ENCODE results near the gene AATF.

GRCh38 chr17:36944553-36944952 is 4.2 kb upstream of the AATF start:
- TF ChIP-seq, protein P1, sequence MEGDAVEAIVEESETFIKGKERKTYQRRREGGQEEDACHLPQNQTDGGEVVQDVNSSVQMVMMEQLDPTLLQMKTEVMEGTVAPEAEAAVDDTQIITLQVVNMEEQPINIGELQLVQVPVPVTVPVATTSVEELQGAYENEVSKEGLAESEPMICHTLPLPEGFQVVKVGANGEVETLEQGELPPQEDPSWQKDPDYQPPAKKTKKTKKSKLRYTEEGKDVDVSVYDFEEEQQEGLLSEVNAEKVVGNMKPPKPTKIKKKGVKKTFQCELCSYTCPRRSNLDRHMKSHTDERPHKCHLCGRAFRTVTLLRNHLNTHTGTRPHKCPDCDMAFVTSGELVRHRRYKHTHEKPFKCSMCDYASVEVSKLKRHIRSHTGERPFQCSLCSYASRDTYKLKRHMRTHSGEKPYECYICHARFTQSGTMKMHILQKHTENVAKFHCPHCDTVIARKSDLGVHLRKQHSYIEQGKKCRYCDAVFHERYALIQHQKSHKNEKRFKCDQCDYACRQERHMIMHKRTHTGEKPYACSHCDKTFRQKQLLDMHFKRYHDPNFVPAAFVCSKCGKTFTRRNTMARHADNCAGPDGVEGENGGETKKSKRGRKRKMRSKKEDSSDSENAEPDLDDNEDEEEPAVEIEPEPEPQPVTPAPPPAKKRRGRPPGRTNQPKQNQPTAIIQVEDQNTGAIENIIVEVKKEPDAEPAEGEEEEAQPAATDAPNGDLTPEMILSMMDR (IDR thresholded peaks at IDR 0.05): no peak
- no peak for TF ChIP-seq ATF2 (CRISPR knock-in tag; IDR thresholded peaks at IDR 0.05; ENCODE audit: borderline replicate concordance, low read depth)
- TF ChIP-seq, protein P2, sequence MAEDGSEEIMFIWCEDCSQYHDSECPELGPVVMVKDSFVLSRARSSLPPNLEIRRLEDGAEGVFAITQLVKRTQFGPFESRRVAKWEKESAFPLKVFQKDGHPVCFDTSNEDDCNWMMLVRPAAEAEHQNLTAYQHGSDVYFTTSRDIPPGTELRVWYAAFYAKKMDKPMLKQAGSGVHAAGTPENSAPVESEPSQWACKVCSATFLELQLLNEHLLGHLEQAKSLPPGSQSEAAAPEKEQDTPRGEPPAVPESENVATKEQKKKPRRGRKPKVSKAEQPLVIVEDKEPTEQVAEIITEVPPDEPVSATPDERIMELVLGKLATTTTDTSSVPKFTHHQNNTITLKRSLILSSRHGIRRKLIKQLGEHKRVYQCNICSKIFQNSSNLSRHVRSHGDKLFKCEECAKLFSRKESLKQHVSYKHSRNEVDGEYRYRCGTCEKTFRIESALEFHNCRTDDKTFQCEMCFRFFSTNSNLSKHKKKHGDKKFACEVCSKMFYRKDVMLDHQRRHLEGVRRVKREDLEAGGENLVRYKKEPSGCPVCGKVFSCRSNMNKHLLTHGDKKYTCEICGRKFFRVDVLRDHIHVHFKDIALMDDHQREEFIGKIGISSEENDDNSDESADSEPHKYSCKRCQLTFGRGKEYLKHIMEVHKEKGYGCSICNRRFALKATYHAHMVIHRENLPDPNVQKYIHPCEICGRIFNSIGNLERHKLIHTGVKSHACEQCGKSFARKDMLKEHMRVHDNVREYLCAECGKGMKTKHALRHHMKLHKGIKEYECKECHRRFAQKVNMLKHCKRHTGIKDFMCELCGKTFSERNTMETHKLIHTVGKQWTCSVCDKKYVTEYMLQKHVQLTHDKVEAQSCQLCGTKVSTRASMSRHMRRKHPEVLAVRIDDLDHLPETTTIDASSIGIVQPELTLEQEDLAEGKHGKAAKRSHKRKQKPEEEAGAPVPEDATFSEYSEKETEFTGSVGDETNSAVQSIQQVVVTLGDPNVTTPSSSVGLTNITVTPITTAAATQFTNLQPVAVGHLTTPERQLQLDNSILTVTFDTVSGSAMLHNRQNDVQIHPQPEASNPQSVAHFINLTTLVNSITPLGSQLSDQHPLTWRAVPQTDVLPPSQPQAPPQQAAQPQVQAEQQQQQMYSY (CRISPR knock-in tag; IDR thresholded peaks at IDR 0.05): no peak

Measured in WTC11 (cell line).